Activated CD8-positive, alpha-beta memory T cell treated with anti-CD3 and anti-CD28 coated beads, Interleukin-2, amount 50 U/mL, for 1 hour (primary cell): ENCODE results near the gene CD300LB.

Experiments
- DNase-seq: peaks from one replicate; pipeline ENCODE4 v3.0.0-alpha.2; 2020; ENCODE audit errors: extremely low read depth

CD300LB gene

DNA sequence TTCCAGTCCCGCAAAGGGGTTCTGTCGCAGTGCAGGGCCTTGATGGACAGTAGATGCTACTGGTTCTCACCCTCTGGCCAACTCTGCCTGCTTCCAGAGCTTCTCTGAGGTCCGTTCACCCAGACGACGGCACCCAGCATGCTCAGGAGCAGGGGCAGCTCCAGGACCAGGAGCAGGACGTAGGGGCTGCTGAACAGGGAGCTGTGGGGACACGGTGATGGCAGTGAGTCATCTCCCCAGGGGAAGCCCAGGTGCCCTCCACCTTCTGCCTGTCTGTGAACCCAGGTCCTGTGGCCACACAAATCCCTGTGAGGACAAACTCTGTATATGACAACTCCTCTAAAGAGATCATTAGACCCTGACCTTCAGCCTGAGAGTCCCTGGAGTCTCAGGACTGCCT is 18.1 kb upstream of the CD300LB start:
- DNase-seq: no peak

DNA sequence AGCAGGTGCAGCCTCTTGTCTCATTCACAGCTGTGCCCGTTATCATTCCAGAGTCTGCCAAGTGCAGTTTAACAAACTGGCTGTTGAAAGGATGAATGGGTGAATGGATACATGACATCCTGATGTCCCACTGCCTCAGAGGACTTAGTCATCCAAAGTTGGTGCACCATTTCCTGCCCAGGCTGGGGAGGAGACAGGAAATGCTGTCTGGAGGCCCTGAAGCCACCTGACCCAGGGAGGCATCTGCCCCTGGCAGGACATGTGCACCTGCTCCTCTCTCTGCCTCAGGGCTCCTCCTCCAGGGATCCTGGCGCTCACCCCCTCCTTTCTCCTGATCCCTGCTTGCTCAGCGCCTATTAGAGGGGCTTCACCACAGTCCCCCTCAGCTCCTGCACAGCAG is 16.5 kb upstream of the CD300LB start:
- no peak for DNase-seq

DNA sequence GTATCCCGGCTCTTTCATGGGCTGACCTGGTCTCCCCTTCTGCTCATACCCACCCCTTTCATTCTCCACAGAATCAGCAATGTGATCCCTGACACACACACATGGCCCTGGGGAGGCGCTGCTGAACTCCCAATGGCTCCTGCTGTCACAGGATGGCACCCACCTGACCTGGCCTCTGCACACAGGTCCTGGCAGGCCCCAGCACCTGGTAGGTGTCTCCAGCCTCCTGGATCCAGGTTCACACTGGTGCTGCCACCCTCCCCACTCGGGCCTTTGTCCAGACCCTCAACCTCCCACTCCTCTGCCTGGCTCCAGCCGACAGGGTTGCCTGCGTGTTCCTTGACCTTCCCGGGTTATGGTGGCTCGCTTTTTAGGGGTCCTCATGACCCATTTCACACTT is 16.0 kb upstream of the CD300LB start:
- no peak for DNase-seq

DNA sequence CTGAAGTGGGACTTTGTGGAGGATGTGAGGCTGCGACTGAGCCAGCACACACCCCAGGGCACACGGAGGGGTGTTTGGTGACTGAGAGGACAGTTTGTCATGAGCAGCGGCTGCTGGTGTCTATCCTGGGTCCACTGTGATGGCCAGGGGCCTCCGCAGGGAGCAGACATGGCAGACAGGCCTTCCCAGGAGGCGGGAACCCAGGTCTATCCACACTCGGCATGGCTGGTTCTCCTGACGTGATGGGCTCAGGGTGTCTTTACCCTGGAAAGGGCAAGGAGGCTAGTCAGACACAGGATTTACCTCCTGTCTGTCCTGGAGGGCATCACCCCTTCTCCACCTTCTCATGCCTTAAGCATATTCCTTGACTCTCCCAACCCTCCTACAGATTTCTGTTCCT is 15.3 kb upstream of the CD300LB start:
- no peak for DNase-seq

DNA sequence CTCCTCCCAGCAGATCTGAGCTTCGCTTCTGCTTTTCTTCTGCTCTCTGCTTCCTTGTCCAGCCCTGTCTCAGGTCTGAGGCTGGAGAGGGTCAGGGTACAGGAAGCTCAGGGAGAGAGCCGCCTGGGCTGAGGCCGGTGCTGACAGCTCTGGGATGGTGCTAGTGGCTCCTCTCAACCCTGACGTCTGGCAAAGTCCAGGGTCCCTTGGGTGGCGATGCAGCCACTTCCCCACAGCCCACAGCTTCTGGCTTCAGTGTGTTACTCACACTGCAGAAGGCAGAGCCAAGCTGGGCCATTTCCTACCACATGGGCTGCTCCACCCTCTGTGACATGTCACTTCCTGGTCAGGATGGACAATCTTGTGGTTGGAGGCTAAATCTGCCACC is 14.6 kb upstream of the CD300LB start, which contains the start of gene CD300C:
CD300C (minus strand) TSS at position 273 of the 388 bp plus-strand sequence. CDS start 333 bp downstream, outside the sequence.
- DNase-seq: no peak

DNA sequence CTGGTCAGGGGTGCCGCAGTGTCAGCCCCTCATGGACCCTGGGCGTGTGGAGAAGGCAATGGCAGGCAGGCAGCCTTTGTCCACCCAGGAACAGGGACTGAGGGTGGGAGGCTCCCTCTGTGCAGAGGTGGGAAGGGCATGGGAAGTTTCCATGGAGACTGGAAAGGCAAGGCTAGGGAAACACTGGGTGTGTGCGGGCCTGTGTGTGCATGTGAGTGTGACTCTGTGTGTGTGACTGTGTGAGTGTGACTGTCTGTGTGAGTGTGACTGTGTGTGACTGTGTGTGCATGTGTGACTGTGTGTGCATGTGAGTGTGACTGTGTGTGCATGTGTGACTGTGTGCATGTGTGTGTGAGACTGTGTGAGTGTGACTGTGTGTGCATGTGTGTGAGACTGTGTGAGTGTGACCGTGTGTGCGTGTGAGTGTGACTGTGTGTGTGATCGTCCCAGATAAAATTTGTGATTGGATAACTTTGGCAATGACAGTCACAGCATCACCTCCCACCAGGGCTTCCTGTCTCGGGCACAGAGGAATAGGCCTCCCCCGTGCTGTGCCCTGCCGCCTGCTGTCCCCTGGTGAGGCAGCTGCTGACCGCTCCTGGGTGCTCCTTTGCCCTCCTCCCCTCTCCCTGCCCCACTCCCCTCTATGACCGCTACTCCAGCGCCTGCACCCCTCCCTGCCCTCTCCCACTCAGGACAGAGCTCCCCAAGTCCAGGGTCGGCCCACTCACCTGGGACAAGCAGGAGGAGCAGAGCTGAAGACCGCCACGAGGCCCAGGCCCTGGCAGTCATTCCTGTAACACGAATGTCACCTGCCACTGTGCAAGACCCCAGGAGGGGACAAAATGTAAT is 13.9 kb upstream of the CD300LB start:
- no peak for DNase-seq

DNA sequence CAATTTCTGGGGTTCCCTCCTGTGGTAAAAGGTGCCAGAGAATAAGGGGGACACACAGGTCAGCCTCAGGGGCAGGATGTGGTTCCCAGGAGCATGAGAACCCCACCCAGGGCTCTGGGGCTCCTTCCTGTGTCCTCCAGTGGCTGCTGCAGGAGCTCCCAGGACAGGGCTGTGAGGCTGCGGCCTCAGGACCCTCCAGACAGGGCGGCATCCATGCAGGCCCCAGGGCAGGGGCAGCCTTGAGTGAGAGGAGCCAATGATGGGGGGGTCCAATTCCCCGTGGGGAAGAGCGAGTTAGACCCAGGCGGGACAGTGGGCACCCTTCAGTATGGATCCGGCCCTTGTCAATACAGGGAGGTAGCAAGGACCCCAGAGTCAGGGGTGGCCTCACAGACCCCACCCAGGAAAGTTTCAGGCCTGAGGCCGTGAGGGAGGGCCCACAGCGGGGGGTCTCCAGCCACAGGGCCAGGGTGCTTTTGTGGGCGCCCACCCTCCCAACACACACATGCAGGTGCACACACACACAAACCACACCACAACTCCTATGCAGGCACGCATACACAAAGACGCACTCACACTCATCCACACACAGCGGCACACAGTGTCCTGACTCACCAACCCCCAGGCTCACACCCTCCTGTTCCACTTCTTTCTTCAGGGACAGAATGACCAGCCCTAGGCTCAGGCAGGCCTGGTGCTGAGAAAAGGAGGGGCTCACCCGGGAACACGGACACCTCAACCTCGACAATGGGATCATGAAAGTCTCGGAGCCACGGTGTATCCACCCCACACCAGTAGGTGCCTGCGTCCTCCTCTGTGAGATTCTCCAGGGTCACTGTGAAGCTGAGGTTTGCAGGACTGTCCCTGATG is 12.9 kb upstream of the CD300LB start:
- DNase-seq: no peak

DNA sequence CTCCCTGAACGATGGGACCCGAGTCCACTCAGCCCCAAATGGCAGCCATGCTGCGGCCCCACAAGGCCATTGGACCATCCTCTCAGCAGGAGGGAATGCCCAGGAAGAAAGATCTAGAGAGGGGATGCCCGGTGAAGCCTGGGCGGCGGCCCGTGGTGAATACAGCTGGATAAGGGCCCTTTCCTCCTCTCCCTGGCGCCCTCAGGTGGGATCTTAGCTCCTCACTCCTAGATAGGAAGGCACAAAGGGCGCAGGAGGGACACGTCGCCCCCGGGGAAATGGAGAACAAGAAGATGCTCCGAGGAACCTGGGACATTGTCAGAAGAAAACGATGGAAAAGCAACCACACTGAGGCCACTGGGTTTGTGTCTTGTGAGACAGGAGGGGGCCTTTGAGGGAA is 12.1 kb upstream of the CD300LB start:
- no peak for DNase-seq

DNA sequence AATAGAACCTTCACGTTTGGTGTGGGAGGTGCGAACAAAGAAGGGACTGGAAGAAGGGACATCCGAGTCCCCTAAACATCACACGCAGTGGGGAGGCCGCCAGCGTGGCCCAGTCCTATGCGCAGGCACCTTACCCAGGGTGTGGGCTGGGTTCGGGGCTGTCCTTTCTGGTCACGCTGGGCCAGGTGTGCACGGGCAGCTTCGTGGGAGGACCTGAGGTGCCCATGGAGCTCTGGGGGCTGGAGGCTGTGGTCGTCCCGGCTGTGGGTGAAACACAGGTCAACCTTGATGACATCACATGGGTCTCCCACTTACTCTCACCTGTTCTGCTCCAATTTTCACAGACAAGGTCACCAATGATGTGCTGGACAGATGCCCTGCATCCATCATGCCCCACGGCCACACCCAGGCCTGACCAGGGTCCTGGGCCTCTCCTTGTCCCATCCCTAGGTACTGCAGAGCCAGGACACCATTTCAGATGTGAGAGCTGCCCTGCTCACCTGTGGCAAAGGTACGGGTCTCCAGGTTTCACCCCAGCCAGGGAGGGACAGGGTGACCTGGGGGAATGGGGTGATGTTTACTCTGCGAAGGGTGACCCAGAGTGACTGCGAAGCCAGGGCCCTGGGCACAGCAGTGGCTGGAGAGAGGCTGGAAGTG is 11.6 kb upstream of the CD300LB start:
- DNase-seq: no peak

DNA sequence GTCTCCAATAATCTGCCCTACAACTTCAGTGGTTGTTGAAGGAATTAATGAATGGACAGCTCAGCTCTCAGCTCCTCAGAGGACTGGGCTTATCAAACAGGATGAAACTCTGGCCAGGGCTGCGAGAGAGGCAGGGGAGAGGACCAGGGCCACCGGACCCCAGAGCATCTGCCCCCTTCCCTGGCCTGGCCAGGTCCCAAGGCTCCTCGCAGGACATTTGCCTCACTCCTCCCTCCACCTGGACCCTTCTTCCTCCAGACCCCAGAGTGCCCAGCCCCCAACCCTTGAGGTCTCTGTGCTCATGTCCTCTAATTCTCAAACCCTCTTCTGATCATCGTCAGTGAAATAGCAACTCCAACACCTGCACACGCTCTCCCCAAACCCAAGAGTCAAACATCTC is 10.9 kb upstream of the CD300LB start:
- DNase-seq: no peak

DNA sequence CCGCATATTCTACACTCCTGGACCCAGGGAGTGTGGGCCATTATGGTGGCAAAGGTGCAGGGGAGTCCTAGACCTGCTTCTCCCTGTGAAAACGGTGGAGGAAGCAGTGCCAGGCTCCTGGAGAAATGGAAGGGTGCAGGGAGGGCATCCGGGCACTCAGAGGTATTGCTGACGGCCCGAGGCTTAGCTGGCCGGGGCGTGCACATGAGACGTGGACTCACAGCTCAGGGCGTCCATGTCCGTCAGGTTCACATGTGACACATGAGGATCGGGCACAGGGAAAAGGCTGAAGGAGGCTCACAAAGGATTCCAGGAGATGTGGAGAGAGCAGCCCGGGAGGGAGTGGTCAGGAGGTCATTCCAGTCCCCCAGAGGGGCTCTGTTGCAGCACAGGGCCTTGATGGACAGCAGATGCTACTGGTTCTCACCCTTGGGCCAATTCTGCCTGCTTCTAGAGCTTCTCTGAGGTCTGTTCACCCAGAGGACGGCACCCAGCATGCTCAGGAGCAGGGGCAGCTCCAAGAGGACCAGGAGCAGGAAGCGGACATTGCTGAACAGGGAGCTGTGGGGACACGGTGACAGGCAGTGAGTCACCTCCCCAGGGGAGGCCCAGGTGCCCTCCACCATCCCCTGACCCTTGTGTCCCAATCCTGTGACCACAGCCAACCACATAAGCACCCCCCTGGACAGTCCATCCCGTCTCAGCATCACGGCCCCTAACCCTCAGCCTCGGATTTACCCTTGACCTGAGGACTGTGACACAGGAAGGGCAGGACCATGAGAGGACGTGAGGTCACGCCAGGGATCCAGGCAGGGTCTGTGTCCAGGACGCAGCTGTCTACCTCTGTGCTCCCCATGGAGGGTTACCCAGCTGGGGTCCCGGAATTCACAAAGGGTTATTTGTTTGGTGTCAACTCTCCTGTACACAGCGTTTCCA is 10.2 kb upstream of the CD300LB start:
- DNase-seq: no peak

DNA sequence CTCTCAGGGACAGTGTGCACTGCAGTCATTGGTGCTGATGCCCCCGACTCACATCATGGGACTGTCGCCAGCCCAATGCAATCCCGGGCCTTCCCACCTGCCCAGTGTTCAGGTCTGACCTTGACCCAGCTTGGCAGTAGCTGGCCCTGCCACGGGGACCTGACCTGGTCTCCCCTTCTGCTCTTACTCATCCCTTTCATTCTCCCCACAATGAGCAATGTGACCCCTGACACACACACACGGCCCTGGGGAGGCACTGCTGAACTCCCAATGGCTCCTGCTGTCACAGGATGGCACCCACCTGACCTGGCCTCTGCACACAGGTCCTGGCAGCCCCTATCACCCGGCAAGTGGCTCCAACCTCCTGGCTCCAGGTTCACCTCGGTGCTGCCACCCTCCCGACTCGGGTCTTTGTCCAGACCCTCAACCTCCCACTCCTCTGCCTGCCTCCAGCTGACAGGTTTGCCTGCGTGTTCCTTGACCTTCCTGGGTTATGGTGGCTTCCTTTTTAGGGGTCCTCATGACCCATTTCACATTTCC is 8.1 kb upstream of the CD300LB start:
- DNase-seq: no peak

DNA sequence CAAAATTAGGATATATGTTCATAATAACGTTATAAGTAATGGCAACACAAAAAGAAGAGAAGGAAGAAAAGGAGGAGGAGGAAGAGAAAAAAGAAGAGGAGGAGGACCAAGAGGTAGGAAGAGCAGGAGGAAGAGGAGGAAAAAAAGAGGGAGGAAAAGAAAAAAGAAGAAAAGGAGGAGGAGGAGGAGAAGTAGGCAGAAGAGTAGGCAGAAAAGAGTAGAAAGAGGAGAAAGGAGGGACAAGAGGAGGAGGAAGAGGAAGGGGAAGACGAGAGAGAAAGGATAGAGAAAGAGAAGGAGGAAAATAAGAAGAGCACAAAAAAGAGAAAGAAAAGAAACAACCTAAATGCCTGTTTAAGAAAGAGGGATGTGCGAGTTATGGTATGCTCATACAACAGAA is 5.6 kb upstream of the CD300LB start:
- no peak for DNase-seq

DNA sequence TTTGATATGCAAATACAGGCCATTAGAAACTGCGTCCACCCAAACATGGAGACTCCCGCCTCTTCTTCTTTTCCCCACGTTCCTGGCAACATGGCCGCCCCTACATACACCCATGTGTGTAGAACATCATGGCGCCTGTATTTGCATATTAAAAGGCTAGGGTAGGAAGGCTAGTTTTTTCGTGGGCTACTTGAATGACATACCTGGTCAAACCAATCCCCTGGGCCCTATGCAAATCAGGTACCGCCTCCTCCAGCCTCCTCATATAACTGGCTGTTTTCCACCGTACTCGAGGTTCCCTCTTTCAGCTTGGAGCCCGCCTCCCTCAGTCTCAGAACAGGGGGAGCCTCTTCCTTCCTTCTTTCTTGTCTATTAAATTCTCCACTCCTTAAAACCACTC is 840 bp upstream of the CD300LB start:
- no peak for DNase-seq

DNA sequence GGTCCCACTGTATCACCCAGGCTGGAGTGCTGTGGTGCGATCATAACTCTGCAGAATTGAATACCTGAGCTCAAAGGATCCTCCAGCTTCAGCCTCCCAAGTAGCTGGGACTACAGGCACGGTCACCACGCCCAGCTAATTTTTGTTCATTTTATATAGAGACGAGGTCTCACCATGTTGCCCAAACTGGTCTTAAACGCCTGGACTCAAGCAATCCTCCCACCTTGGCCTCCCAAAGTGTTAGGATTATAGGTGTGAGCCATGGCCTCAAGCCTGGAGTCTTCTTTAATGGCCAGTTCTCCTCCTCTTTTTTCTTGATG is 484 bp downstream of the CD300LB start:
- DNase-seq: no peak

DNA sequence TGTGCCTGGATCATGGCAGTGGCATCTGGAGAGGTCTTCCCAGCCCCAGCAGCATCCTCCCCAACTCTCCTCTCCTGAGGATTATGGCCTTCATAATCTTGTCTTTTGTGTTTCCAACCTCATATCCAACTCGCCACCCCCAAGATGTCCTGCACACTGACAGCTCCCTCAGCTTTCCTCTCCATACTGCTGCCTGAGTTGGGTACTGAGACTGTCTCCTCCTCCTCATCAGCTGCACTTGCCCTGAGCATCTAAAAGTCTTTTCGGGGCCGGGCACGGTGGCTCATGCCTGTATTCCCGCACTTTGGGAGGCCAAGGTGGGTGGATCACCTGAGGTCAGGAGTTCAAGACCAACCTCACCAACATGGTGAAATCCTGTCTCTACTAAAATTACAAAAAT is 2.0 kb downstream of the CD300LB start:
- DNase-seq: no peak

DNA sequence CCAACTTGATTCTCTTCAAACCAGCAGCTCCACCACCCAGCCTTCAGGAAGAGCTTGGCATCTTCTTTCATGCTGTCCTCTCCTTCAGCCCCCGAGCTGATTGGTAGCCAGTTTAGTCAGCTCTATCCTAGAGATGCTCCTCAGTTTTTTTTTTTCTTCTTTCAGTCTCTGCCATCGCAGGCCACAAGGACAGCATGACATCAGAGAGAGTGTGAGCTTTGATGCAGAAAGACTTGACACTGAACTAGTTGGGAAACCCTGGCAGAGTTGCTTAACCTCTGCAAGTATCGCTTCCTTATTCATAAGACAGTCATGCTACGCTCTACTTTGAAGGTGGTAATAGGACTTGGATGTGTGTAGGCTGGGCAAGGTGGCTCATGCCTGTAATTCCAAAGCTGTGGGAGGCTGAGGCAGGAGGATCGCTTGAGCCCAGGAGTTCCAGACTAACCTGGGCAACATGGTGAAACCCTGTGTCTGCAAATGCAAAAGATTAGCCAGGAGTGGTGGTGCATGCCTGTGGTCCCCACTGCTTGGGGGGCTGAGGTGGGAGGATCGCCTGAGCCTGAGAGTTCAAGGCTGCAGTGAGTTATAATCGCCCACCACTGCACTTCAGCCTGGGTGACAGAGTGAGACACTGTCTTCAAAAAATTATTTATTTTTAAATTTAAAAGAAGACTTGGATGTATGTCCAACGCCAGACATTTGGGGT is 2.6 kb downstream of the CD300LB start:
- DNase-seq: no peak

DNA sequence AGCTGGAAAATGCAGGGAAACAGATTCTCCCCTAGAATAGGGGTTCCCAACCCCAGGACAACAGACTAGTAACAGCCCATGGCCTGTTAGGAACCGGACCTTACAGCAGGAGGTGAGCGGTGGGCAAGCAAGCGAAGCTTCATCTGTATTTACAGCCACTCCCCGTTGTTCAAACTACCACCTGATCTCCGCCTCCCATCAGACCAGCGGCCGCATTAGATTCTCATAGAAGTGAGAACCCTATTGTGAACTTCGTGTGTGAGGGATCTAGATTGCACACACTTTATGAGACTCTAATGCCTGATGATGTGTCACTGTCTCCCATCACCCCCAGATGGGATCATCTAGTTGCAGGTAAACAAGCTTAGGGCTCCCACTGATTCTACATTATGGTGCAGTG is 3.5 kb downstream of the CD300LB start:
- no peak for DNase-seq

DNA sequence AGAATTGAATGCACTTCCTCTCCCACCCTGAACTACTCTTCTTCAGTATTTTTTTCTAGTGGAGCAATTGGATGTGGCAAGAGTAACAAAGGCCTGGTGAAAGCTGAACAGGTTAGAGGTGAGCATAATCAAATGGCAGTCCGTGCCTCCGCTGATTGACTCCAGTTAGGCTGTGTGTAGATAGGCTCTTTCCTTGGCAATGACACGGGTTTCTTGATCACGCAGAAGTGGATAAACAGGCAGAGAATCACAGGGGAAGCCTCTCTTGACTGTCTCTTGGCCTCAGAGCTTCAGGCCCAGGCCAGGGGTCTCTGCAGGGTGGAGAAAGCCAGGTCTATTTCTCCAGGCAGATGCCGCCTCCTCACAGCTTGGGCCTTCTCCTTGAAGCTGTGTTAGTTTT is 4.2 kb downstream of the CD300LB start:
- no peak for DNase-seq

DNA sequence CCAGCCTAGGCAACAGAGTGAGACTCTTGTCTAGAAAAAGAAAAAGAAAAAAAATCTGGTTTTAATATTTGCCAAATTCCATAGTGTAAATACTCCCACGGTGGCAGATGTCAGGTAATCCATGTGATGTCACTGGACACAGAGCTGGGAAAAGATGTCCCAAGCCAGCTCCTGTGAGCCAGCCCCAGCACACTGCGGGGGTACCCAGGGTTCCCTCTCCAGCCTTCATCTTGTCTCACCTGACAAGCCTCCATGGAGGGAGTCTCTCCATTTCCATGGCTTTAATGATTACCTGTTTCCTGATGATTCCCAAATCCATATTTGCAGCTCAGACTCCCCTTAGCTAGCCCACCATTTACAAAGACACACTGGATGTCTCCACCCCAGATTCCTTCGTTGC is 4.6 kb downstream of the CD300LB start:
- no peak for DNase-seq
